Small intestine (tissue), 7 donors: Measurements from ENCODE around the gene XPR1. TPM values are rescaled to one million over a fixed set of nuclear protein-coding genes. Genes with fewer than 3 reads are reported as not detected.

Experiments used
- DNase-seq, 2 donors: peaks; one replicate each; pipeline versions ENCODE4 v3.0.0 to v3.0.0-alpha.2; 2013
- FAIRE-seq: peaks from 2 replicates; lab custom pipeline; 2012; peaks lifted over from hg19 to GRCh38; lab: Jason Lieb, UNC
- H3K27ac ChIP-seq, 3 donors: one replicate each; pipeline ENCODE4 v1.5.1; 2013; ENCODE audit warnings: low read length in 2 of 3, mild to moderate bottlenecking in 2 of 3, control low read depth in 1 of 3, inconsistent platforms in 1 of 3, low read depth in 1 of 3, moderate library complexity in 1 of 3
- H3K27me3 ChIP-seq, 3 donors: one replicate each; pipeline ENCODE4 v1.6.1; 2013; ENCODE audit warnings: low read length in 3 of 3, inconsistent platforms in 1 of 3; ENCODE audit not compliant: control insufficient read depth in 3 of 3, insufficient read depth in 3 of 3
- H3K36me3 ChIP-seq, 3 donors: one replicate each; pipeline ENCODE4 v1.6.1; 2013; ENCODE audit warnings: low read length in 3 of 3, inconsistent platforms in 1 of 3, low read depth in 1 of 3, mild to moderate bottlenecking in 1 of 3, moderate library complexity in 1 of 3; ENCODE audit not compliant: control insufficient read depth in 3 of 3, insufficient read depth in 2 of 3
- H3K4me1 ChIP-seq, 3 donors: one replicate each; pipeline ENCODE4 v1.6.1; 2013; ENCODE audit warnings: low read length in 2 of 3, inconsistent platforms in 1 of 3, low read depth in 1 of 3, mild to moderate bottlenecking in 1 of 3, moderate library complexity in 1 of 3; ENCODE audit not compliant: control insufficient read depth in 3 of 3, insufficient read depth in 2 of 3
- H3K4me3 ChIP-seq, 3 donors: one replicate each; pipeline ENCODE4 v1.5.1; 2013; ENCODE audit warnings: low read length in 3 of 3, control low read depth in 1 of 3, inconsistent platforms in 1 of 3, low read depth in 1 of 3, mild to moderate bottlenecking in 1 of 3, moderate library complexity in 1 of 3
- H3K9me3 ChIP-seq, 2 donors: one replicate each; pipeline ENCODE4 v1.6.1; 2013; ENCODE audit warnings: low read depth in 1 of 2, low read length in 1 of 2; ENCODE audit not compliant: control insufficient read depth in 2 of 2, insufficient read depth in 1 of 2
- WGBS, 3 donors: extraction: QIAGEN DNeasy Blood & Tissue Kit; methylation state at CpG; one replicate each; pipeline ENCODE4 v1.1.7; 2013; 5-methylcytosine and 5-hydroxymethylcytosine counted together
- polyA plus RNA-seq, 4 donors: library from polyadenylated mRNA; stranded (reverse) in 3 of 4; unstranded in 1 of 4; fragments of 200-250 nt in 3 of 4; fragments of 120-200 nt in 1 of 4; gene quantifications; one replicate each; pipeline versions ENCODE4 v1.2.1 to v1.2.3, GENCODE V29; 2013
- donor health status: healthy with polysubstance abuse.
- donor health status: control.
- donor health status: control.
- donor health status: Bipolar disorder and iron deficiency.
- donor health status: healthy.

XPR1 gene
- polyA plus RNA-seq, 4 donors = 5.1 to 27.3 (median 8.5) TPM

DNA sequence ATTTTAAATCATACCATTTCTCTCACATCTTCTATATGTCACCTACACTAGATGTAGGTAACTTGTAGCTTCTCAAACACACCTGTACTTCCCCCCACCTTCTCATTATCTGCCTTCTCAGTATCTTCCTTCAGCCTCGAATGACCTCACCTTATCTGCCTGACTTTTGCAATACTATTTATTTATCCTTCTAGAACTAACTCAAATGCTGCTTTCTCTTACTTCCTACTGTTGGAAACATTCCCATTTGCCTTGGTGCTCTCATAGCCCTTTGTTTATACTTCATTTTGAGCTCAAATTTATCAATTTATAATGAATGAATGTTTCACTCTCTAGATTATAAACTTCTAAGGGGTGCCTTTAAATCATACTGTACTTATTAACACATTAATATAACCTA lies 230.5 kb downstream of the XPR1 start:
- no peak for DNase-seq
- FAIRE-seq = no peak
- H3K4me1 ChIP-seq = no peaks in the 10 kb centered on the region
- no peak overlapping the region for H3K27ac ChIP-seq
- WGBS, 3 donors = 15 to 31% (median 19%) methylated on average over 1 of the region's 1 CpG
- H3K36me3 ChIP-seq = peaks cover 0 to 3% (median 0%) of the 10 kb centered on the region in 3 donors
- H3K9me3 ChIP-seq = no peaks in the 10 kb centered on the region
- no peaks in the 10 kb centered on the region for H3K27me3 ChIP-seq
- no peak overlapping the region for H3K4me3 ChIP-seq

DNA sequence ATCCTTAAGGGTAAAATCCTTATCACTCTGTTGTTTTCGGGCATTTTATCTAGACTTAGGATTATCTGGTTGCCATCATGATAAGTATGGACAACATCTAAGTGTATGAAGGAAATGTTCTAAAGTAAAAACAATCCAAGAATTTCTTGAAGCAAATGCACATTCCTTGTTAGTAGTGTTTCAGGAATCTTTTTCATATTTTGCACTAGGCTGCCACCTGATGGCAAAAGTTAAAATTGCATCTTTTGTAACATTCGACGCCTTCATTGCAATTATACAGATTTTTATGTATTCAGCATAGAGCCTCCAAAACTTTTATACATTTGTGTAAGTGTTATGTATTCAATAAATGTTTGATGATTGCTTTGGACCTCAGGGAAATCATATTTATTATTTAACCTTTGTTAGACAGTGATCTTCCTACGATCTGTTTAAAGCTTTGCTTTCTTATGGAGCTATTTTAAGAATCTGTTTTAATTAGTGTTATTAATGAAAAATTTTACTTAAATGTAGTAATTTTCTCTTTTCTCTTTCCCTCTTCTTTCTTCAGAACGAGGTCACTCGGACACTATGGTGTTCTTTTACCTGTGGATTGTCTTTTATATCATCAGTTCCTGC lies 231.4 kb downstream of the XPR1 start:
- 32 to 34% (median 34%) methylated on average over 6 of the region's 6 CpGs for WGBS, 3 donors
- no peaks in the 10 kb centered on the region for H3K9me3 ChIP-seq
- peak; percentile 87 for FAIRE-seq
- no peaks in the 10 kb centered on the region for H3K4me1 ChIP-seq
- H3K27me3 ChIP-seq = no peaks in the 10 kb centered on the region
- DNase-seq = peak; percentile 62 to 69
- no peak overlapping the region for H3K27ac ChIP-seq
- peaks cover 0 to 3% (median 0%) of the 10 kb centered on the region in 3 donors for H3K36me3 ChIP-seq
- H3K4me3 ChIP-seq = no peak overlapping the region

- Histone ChIP-seq H3K27ac (no peak overlapping the region), H3K4me1 (no peaks in the 10 kb centered on the region), H3K4me3 (no peak overlapping the region), H3K36me3 (peaks cover 0 to 7% (median 6%) of the 10 kb centered on the region in 3 donors), H3K27me3 (no peaks in the 10 kb centered on the region), H3K9me3 (no peaks in the 10 kb centered on the region)
- DNase-seq (peak; percentile 29 to 46), FAIRE-seq (no peak)
- 58 to 62% (median 59%) methylated on average over 6 of the region's 6 CpGs for WGBS, 3 donors
Observed at GRCh38 chr1:180881806-180882509, 250.1 kb downstream of the XPR1 start.

DNA sequence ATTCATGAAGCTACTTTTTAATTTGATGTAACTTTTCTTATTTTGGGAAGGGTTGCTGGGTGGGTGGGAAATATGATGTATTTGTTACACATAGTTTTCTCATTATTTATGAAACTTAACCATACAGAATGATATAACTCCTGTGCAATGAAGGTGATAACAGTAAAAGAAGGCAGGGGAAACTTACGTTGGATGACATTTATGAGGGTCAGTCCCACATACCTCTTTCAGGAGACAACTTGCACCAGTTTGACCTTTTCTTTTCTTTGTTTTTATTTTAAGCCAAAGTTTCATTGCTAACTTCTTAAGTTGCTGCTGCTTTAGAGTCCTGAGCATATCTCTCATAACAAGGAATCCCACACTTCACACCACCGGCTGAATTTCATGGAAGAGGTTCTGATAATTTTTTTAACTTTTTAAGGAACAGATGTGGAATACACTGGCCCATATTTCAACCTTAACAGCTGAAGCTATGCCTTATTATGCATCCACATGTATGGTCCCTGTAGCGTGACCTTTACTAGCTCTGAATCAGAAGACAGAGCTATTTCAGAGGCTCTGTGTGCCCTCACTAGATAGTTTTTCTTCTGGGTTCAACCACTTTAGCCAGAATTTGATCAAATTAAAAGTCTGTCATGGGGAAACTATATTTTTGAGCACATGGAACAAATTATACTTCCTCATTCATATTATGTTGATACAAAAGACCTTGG lies 252.9 kb downstream of the XPR1 start:
- WGBS, 3 donors = 92 to 94% (median 93%) methylated on average over 3 of the region's 3 CpGs
- Histone ChIP-seq H3K4me1 (peaks cover 0 to 3% (median 0%) of the 10 kb centered on the region in 3 donors), H3K4me3 (no peak overlapping the region), H3K27ac (no peak overlapping the region), H3K27me3 (no peaks in the 10 kb centered on the region), H3K36me3 (peaks cover 0 to 6% (median 2%) of the 10 kb centered on the region in 3 donors), H3K9me3 (no peaks in the 10 kb centered on the region)
- FAIRE-seq = no peak
- no peak for DNase-seq

DNA sequence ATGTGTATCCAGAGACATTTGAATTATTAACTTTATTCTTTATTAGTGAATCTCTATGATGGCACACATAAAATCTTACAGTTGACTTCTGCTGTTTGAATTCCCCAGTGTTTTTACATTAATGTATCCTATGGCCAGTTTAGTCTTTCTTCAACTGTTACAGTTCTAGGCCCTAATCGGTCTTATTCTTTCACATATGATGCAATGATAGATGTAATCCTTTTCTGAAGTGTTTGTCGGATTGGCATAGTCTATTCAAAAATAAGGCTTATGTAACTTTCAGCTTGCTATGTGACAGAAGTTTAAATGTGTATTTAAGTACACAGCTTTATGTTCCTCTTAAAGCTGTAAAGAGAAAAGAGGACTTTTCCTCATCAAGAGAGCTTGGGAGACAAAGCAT lies 254.5 kb downstream of the XPR1 start:
- Histone ChIP-seq H3K4me1 (peaks cover 0 to 3% (median 0%) of the 10 kb centered on the region in 3 donors), H3K4me3 (no peak overlapping the region), H3K36me3 (peaks cover 0 to 3% (median 2%) of the 10 kb centered on the region in 3 donors), H3K27me3 (no peaks in the 10 kb centered on the region), H3K9me3 (no peaks in the 10 kb centered on the region), H3K27ac (no peak overlapping the region)
- DNase-seq (no peak), FAIRE-seq (no peak)
- 94 to 97% (median 96%) methylated on average over 2 of the region's 2 CpGs for WGBS, 3 donors

DNA sequence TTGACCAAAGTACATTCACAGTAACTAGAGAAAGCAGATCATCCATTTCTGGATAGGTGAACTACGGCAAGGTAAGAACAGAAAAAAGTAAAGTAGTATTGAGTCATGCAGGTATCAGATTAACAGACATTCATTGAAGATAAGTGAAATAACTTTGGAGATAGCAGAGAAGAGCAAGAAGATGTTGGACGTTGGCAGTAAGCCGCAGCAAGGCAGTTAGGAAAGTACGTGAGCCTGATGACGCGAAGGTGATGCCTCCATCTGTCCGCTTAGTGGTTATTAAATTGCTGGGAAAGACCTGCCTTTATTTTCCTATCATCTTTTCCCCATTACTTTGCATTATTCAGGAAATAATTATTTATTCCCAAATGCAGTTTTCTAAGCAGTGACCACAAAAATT lies 256.0 kb downstream of the XPR1 start:
- H3K4me3 ChIP-seq = no peak overlapping the region
- peak in 1 of 2 donors; percentile 17 for DNase-seq
- H3K27me3 ChIP-seq = no peaks in the 10 kb centered on the region
- no peaks in the 10 kb centered on the region for H3K9me3 ChIP-seq
- peaks cover 0 to 3% (median 0%) of the 10 kb centered on the region in 3 donors for H3K4me1 ChIP-seq
- no peak for FAIRE-seq
- H3K27ac ChIP-seq = no peak overlapping the region
- H3K36me3 ChIP-seq = peaks cover 0 to 2% (median 0%) of the 10 kb centered on the region in 3 donors
- 90 to 98% (median 95%) methylated on average over 7 of the region's 7 CpGs for WGBS, 3 donors

GRCh38 chr1:180888870-180889269 lies 257.0 kb downstream of the XPR1 start:
- Histone ChIP-seq H3K4me3 (no peak overlapping the region), H3K27ac (no peak overlapping the region), H3K4me1 (peaks cover 0 to 3% (median 0%) of the 10 kb centered on the region in 3 donors), H3K9me3 (no peaks in the 10 kb centered on the region), H3K36me3 (peaks cover 0 to 2% (median 0%) of the 10 kb centered on the region in 3 donors), H3K27me3 (no peaks in the 10 kb centered on the region)
- DNase-seq (no peak), FAIRE-seq (no peak)
- WGBS, 3 donors = 73 to 92% (median 74%) methylated on average over 1 of the region's 1 CpG

DNA sequence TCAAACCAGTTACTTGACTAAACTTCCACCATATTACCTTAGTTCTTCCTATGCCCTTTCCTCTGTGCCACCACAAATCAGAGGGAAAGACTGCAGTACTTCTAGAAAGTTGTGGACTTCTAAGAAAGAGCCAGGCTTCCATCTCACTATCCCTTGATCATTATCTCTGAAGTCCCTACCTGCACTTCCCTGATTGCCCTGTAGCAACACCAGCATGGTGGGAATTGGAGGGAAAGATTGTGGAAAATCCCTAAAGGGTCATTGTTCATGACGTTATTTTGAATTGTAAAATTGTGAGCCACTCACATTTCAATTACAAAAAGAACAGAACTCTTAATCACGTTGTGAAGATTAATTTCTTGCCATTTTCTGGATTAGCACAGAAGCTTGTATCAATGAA lies 257.5 kb downstream of the XPR1 start:
- Histone ChIP-seq H3K9me3 (no peaks in the 10 kb centered on the region), H3K4me1 (peaks cover 0 to 3% (median 0%) of the 10 kb centered on the region in 3 donors), H3K4me3 (no peak overlapping the region), H3K27me3 (no peaks in the 10 kb centered on the region), H3K27ac (no peak overlapping the region), H3K36me3 (peaks cover 0 to 2% (median 0%) of the 10 kb centered on the region in 3 donors)
- FAIRE-seq (no peak), DNase-seq (no peak)
- 87 to 91% (median 89%) methylated on average over 2 of the region's 2 CpGs for WGBS, 3 donors
